ENCODE results near the gene C6orf52.

C6orf52 gene

GRCh38 chr6:10643201-10643651 lies 51.2 kb downstream of the C6orf52 start:
- no peak for DNase-seq (ENCODE audit: low spot score)
- TF ChIP-seq CTCF (IDR thresholded peaks at IDR 0.05) = no peak
- Histone ChIP-seq H3K4me3 (no peak overlapping the region), H3K27ac (no peak overlapping the region)

GRCh38 chr6:10641528-10641927 lies 52.9 kb downstream of the C6orf52 start:
- TF ChIP-seq CTCF (IDR thresholded peaks at IDR 0.05) = no peak
- no peak for DNase-seq (ENCODE audit: low spot score)
- no peak overlapping the region for H3K27ac ChIP-seq
- no peak overlapping the region for H3K4me3 ChIP-seq

GRCh38 chr6:10640412-10640811 lies 54.0 kb downstream of the C6orf52 start:
- no peak for TF ChIP-seq CTCF (IDR thresholded peaks at IDR 0.05)
- Histone ChIP-seq H3K4me3 (no peak overlapping the region), H3K27ac (no peak overlapping the region)
- DNase-seq (ENCODE audit: low spot score) = no peak

GRCh38 chr6:10633216-10633615 lies 61.2 kb downstream of the C6orf52 start:
- no peak for TF ChIP-seq CTCF (IDR thresholded peaks at IDR 0.05)
- no peak for DNase-seq (ENCODE audit: low spot score)
- Histone ChIP-seq H3K27ac (no peak overlapping the region), H3K4me3 (no peak overlapping the region)

- Histone ChIP-seq H3K27ac (no peak overlapping the region), H3K4me3 (no peak overlapping the region)
- no peak for TF ChIP-seq CTCF (IDR thresholded peaks at IDR 0.05)
- DNase-seq (ENCODE audit: low spot score) = no peak
These were observed 64.2 kb downstream of the C6orf52 start for GRCh38 chr6:10630178-10630577.

GRCh38 chr6:10627800-10628199 lies 66.6 kb downstream of the C6orf52 start:
- DNase-seq (ENCODE audit: low spot score) = no peak
- H3K4me3 ChIP-seq = no peak overlapping the region

More at GRCh38 chr6:10627800-10628199, 66.6 kb downstream of the C6orf52 start:
- no peak overlapping the region for H3K27ac ChIP-seq
- no peak for TF ChIP-seq CTCF (IDR thresholded peaks at IDR 0.05)

Data from coronary artery (tissue), 2 donors.